B cell (primary cell): ENCODE data around the gene NSRP1. TPM values are rescaled to one million over a fixed set of nuclear protein-coding genes. Genes with fewer than 3 reads are reported as not detected.
"Not testable (repeated sequence)": the region's sequence is repeated elsewhere in the genome, so short reads cannot be mapped to it uniquely, and the experiment has no call there.

ENCODE experiments used
- ATAC-seq: fragments of 200-7000 bp; cut with Tn5 transposase; one replicate; pipeline ENCODE4 v1.10.0; 2021; ENCODE audit warnings: low read depth, mild to moderate bottlenecking, moderate number of reproducible peaks, moderate library complexity
- CTCF ChIA-PET: fragments of 350-600 bp; sonication (Branson Sonifier 250); formaldehyde crosslinking; loops from one replicate; lab custom pipeline; 2021; ENCODE audit warnings: antibody characterized with exemption, inconsistent platforms; lab: Charles Lee
- POLR2A ChIA-PET: fragments of 350-600 bp; sonication (Branson Sonifier 250); formaldehyde crosslinking; loops from one replicate; lab custom pipeline; 2021; ENCODE audit warnings: antibody characterized with exemption; lab: Charles Lee
- DNase-seq: peaks from one replicate; pipeline ENCODE4 v3.0.0; 2013
- H2AFZ ChIP-seq: 2 replicates; pipeline ENCODE4 v1.6.1; 2012; ENCODE audit warnings: mild to moderate bottlenecking, low read depth, low read length; ENCODE audit not compliant: insufficient read depth, poor library complexity, severe bottlenecking
- H3K27ac ChIP-seq, 2 donors: 1 replicate in 1 of 2; 2 replicates in 1 of 2; pipeline ENCODE4 v1.5.1; 2012 to 2013; ENCODE audit warnings: low read length in 2 of 2, mild to moderate bottlenecking in 2 of 2, moderate library complexity in 1 of 2
- H3K27me3 ChIP-seq, 4 experiments: fragments of 200-600 bp in 1 of 4; sonication (generic) in 1 of 4; replicated peaks in 1 of 4; 1 replicate in 2 of 4; 2 replicates in 2 of 4; pipeline versions ENCODE4 v1.6.1 to v1.7.0; 2013 to 2016; ENCODE audit warnings: low read length in 3 of 4, mild to moderate bottlenecking in 2 of 4, mixed read lengths in 1 of 4, moderate library complexity in 1 of 4; ENCODE audit not compliant: insufficient read depth in 4 of 4, control insufficient read depth in 3 of 4; ENCODE audit errors: control extremely low read depth in 1 of 4
- H3K36me3 ChIP-seq, 2 experiments: replicated peaks in 1 of 2; 1 replicate in 1 of 2; 2 replicates in 1 of 2; pipeline versions ENCODE4 v1.6.1 to v1.7.1; 2013; ENCODE audit warnings: low read length in 1 of 2; ENCODE audit not compliant: insufficient read depth in 2 of 2, control insufficient read depth in 1 of 2; ENCODE audit errors: control extremely low read depth in 1 of 2, extremely low read depth in 1 of 2
- H3K4me1 ChIP-seq, 2 donors: fragments of 200-600 bp in 1 of 2; sonication (generic) in 1 of 2; 1 replicate in 1 of 2; 2 replicates in 1 of 2; pipeline versions ENCODE4 v1.5.1 to v1.6.1; 2013 to 2017; ENCODE audit warnings: low read length in 2 of 2; ENCODE audit not compliant: control insufficient read depth in 2 of 2, insufficient read depth in 2 of 2
- H3K4me2 ChIP-seq: replicated peaks from 2 replicates; pipeline ENCODE3; 2012; ENCODE audit warnings: mild to moderate bottlenecking, low read depth, low read length; ENCODE audit not compliant: poor library complexity, severe bottlenecking
- H3K4me3 ChIP-seq, 5 experiments: fragments of 200-600 bp in 1 of 5; sonication (generic) in 1 of 5; 1 replicate in 3 of 5; 2 replicates in 2 of 5; pipeline versions ENCODE4 v1.5.1 to v1.7.0; 2011 to 2016; ENCODE audit warnings: low read length in 4 of 5, mild to moderate bottlenecking in 4 of 5, low read depth in 2 of 5, control low read depth in 1 of 5, moderate library complexity in 1 of 5; ENCODE audit not compliant: insufficient read depth in 1 of 5; ENCODE audit errors: control extremely low read depth in 1 of 5, extremely low read depth in 1 of 5
- H3K79me2 ChIP-seq: fragments of 200-600 bp; sonication (generic); one replicate; pipeline ENCODE4 v1.6.0; 2016; ENCODE audit warnings: low read length; ENCODE audit not compliant: control insufficient read depth, insufficient read depth
- H3K9ac ChIP-seq: fragments of 200-600 bp; sonication (generic); 2 replicates; pipeline ENCODE4 v1.6.1; 2017; ENCODE audit warnings: mild to moderate bottlenecking, low read length, moderate library complexity
- H3K9me3 ChIP-seq, 3 donors: one replicate each; pipeline versions ENCODE4 v1.6.1 to v1.7.1; 2013; ENCODE audit warnings: low read length in 2 of 3; ENCODE audit not compliant: control insufficient read depth in 2 of 3, insufficient read depth in 1 of 3; ENCODE audit errors: control extremely low read depth in 1 of 3
- H4K20me1 ChIP-seq: 2 replicates; pipeline ENCODE4 v1.6.0; 2012; ENCODE audit warnings: mild to moderate bottlenecking, low read length; ENCODE audit not compliant: insufficient read depth, control insufficient read depth, poor library complexity, severe bottlenecking
- H3K27ac Mint-ChIP-seq: one replicate; pipeline ENCODE4 v1.8.0; 2021; ENCODE audit warnings: mixed read lengths
- H3K27me3 Mint-ChIP-seq: one replicate; pipeline ENCODE4 v1.8.0; 2021; ENCODE audit warnings: mixed read lengths
- H3K4me1 Mint-ChIP-seq: one replicate; pipeline ENCODE4 v1.8.0; 2021; ENCODE audit warnings: mixed read lengths
- H3K4me3 Mint-ChIP-seq: one replicate; pipeline ENCODE4 v1.8.0; 2021; ENCODE audit warnings: mixed read lengths
- H3K9me3 Mint-ChIP-seq: one replicate; pipeline ENCODE4 v1.8.0; 2022; ENCODE audit warnings: mixed read lengths; ENCODE audit not compliant: insufficient read depth
- EZH2 ChIP-seq: IDR thresholded peaks from 2 replicates; pipeline ENCODE4 v1.6.1; 2012; ENCODE audit warnings: borderline replicate concordance, low read depth, mild to moderate bottlenecking, moderate library complexity, low read length; ENCODE audit not compliant: insufficient read depth, poor library complexity, severe bottlenecking
- WGBS: methylation state at CpG from one replicate; pipeline ENCODE4 v1.1.5; 2013; ENCODE audit warnings: missing lambda C conversion rate; ENCODE audit not compliant: insufficient coverage; 5-methylcytosine and 5-hydroxymethylcytosine counted together
- intact Hi-C: fragments of 100-400 bp; cut with micrococcal nuclease; formaldehyde crosslinking; loops from one replicate; pipeline ENCODE4 v1.10.0; 2022
- polyA plus RNA-seq: library from polyadenylated mRNA; depleted of rRNA; stranded (reverse); fragments of >200 nt; gene quantifications from 2 replicates; pipeline ENCODE4 v1.2.3, GENCODE V29; 2012
- total RNA-seq, 2 donors: library from RNA; stranded (reverse); fragments of 120-200 nt in 1 of 2; gene quantifications; 1 replicate in 1 of 2; 2 replicates in 1 of 2; pipeline versions ENCODE4 v1.2.3 to v1.2.4, GENCODE V29; 2013 to 2022
- TF ChIP-seq, protein P1 (sequence below): fragments of 200-600 bp; IDR thresholded peaks from one replicate; pipeline ENCODE4 v1.8.0; 2022; ENCODE audit warnings: antibody characterized with exemption, mild to moderate bottlenecking

NSRP1 gene
- total and polyA plus RNA-seq, 2 donors (not counting 1 experiment from before 2014, with no cell fraction given) = 11.2 to 46.2 TPM

DNA sequence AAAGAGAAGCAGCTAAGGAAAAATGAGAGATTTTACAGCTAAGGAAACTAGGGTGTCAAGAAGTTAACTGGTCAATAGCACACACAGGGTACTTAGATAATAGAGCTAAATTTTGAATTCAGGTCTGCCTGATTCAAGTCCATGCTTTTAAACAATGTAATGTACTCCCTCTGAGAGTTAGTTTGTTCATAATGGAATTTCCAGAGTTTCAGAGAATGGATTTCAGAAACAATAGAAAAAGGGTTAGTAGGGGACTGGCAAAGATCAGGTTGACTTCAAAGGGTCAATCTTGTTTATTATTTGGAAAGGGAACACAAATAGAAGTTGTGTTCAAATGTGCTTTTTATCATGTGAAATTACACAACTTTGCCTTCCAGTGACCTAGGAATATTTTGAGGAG, 17.9 kb downstream of the NSRP1 start:
- Histone ChIP-seq H3K4me3 (no peak overlapping the region), H3K9me3 (no peaks in the 10 kb centered on the region), H3K4me2 (no peak overlapping the region), H4K20me1 (peaks cover 12% of the 10 kb centered on the region), H3K9ac (no peak overlapping the region), H2AFZ (no peak overlapping the region), H3K27me3 (no peaks in the 10 kb centered on the region), H3K27ac (no peak overlapping the region), H3K79me2 (peaks cover 70% of the 10 kb centered on the region), H3K36me3 (peaks cover 0 to 11% of the 10 kb centered on the region in 2 experiments), H3K4me1 (no peaks in the 10 kb centered on the region)
- Mint-ChIP-seq H3K4me3 (no peak overlapping the region), H3K27me3 (no peaks in the 10 kb centered on the region), H3K4me1 (peaks cover 13% of the 10 kb centered on the region), H3K27ac (no peak overlapping the region), H3K9me3 (no peaks in the 10 kb centered on the region)
- CTCF ChIA-PET = interaction anchor here (1.6 kb wide), 1 partner anchor 10 kb away, joined by 4 read pairs; no protein-coding TSS in a partner anchor
- no peak for ATAC-seq
- no peak for DNase-seq
- POLR2A ChIA-PET = no interaction called here
- intact Hi-C loops = loop anchor here (5.0 kb wide), 1 partner anchor 33 kb away; no protein-coding TSS in a partner anchor
- no peak for TF ChIP-seq EZH2
- TF ChIP-seq, protein P1, sequence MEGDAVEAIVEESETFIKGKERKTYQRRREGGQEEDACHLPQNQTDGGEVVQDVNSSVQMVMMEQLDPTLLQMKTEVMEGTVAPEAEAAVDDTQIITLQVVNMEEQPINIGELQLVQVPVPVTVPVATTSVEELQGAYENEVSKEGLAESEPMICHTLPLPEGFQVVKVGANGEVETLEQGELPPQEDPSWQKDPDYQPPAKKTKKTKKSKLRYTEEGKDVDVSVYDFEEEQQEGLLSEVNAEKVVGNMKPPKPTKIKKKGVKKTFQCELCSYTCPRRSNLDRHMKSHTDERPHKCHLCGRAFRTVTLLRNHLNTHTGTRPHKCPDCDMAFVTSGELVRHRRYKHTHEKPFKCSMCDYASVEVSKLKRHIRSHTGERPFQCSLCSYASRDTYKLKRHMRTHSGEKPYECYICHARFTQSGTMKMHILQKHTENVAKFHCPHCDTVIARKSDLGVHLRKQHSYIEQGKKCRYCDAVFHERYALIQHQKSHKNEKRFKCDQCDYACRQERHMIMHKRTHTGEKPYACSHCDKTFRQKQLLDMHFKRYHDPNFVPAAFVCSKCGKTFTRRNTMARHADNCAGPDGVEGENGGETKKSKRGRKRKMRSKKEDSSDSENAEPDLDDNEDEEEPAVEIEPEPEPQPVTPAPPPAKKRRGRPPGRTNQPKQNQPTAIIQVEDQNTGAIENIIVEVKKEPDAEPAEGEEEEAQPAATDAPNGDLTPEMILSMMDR = no peak

DNA sequence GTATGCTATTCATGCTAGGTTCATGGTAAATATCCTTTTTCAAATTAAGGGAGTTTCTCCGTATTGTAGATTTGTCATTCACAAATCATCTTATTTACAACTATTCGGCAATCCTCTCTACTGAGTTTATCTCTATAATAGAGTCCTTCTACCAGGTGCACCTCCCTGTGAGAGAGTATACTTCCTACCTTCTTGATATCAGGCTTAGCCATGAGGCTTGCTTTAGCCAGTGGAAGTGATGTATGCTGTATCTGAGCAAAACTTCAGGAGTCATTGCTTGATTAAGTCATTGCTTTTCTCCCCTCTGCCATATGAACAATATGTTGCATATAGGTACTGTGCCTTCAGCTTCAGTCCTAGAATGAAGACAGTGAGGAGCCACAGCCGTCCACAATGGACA, 20.5 kb downstream of the NSRP1 start:
- H3K4me1 ChIP-seq = no peaks in the 10 kb centered on the region
- H3K36me3 ChIP-seq = peaks cover 0 to 11% of the 10 kb centered on the region in 2 experiments
- ATAC-seq (no peak), DNase-seq (no peak)
- CTCF ChIA-PET = interaction anchor here (1.0 kb wide), 1 partner anchor 12 kb away, joined by 4 read pairs; no protein-coding TSS in a partner anchor
- Mint-ChIP-seq H3K4me3 (no peak overlapping the region), H3K27me3 (no peaks in the 10 kb centered on the region), H3K27ac (no peak overlapping the region), H3K4me1 (peaks cover 10% of the 10 kb centered on the region), H3K9me3 (no peaks in the 10 kb centered on the region)
- 100% methylated on average over 1 of the region's 3 CpGs for whole genome bisulfite sequencing
- H3K79me2 ChIP-seq = peaks cover 70% of the 10 kb centered on the region
- no peak overlapping the region for H3K9ac ChIP-seq
- no peaks in the 10 kb centered on the region for H3K9me3 ChIP-seq
- H3K27ac ChIP-seq = no peak overlapping the region
- no peak overlapping the region for H3K4me2 ChIP-seq
- peaks cover 16% of the 10 kb centered on the region for H4K20me1 ChIP-seq
- no peaks in the 10 kb centered on the region for H3K27me3 ChIP-seq
- TF ChIP-seq EZH2 = no peak
- TF ChIP-seq, protein P1 = no peak
- no peak overlapping the region for H2AFZ ChIP-seq
- no peak overlapping the region for H3K4me3 ChIP-seq
- intact Hi-C loops = no loop called here
- POLR2A ChIA-PET = no interaction called here

DNA sequence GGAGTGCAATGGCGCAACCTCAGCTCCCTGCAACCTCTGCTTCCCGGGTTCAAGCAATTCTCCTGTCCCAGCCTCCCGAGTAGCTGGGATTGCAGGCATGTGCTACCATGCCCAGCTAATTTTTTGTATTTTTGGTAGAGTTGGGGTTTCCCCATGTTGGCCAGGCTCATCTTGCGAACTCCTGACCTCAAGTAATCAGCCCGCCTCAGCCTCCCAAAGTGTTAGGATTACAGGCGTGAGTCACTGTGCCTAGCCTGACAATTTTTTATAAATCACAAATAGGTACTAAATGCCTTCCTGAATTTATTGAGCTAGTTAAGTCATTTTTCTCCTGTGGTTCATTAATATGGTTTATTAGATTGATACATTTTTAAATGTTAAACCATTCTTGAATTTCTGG, 31.2 kb downstream of the NSRP1 start:
- H3K9ac ChIP-seq, H3K36me3 ChIP-seq, H3K9me3 Mint-ChIP-seq, DNase-seq, intact Hi-C loops, POLR2A ChIA-PET, ATAC-seq, H3K27me3 Mint-ChIP-seq, H2AFZ ChIP-seq, H3K4me3 ChIP-seq, H3K4me3 Mint-ChIP-seq, H3K4me1 ChIP-seq, H3K27ac Mint-ChIP-seq, H3K27ac ChIP-seq, H3K27me3 ChIP-seq, H3K9me3 ChIP-seq, CTCF ChIA-PET, H3K4me2 ChIP-seq: not testable (repeated sequence)
- WGBS = 93% methylated on average over 3 of the region's 6 CpGs
- H4K20me1 ChIP-seq = peaks cover 12% of the 10 kb centered on the region
- peaks cover 55% of the 10 kb centered on the region for H3K79me2 ChIP-seq
- H3K4me1 Mint-ChIP-seq = peaks cover 14% of the 10 kb centered on the region
